ENCODE measurements around the gene MOG. TPM values are rescaled to one million over a fixed set of nuclear protein-coding genes. Genes with fewer than 3 reads are reported as not detected.

Gene MOG
- total and polyA plus RNA-seq, 2 experiments from 2014 or later: 0.55 to 2.5 TPM

DNA sequence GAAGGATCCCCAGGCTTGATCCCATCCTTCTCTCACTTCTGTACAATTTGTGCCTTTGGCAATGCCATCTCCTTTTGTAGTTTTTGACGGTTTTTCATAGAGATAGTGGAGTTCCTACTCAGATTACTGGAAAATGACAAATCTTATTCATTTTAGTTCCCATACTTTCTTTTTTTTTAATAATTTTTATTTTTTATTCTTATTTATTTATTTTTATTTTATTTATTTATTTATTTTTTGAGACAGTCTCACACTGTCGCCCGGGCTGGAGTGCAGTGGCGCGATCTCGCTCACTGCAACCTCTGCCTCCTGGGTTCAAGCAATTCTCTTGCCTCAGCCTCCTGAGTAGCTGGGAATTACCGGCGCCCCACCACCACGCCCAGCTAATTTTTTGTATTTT lies 19.6 kb upstream of the MOG start:
- peaks cover 7% of the 10 kb centered on the region for H3K27me3 Mint-ChIP-seq (ENCODE audit: insufficient read depth, low read depth, poor library complexity)
- Histone ChIP-seq H3F3A (replicated peaks; ENCODE audit: low read depth) (peaks cover 4% of the 10 kb centered on the region; the same call in 1 of the 2 replicates), H3K27me3 (ENCODE audit: insufficient read depth) (no peaks in the 10 kb centered on the region), H3K4me2 (no peak overlapping the region), H3K4me1 (ENCODE audit: insufficient read depth) (peaks cover 44% of the 10 kb centered on the region), H4K20me1 (replicated peaks; ENCODE audit: insufficient read depth) (no peaks in the 10 kb centered on the region), H3K9me2 (ENCODE audit: insufficient read depth) (no peaks in the 10 kb centered on the region), H2AFZ (no peak overlapping the region), H3K27ac (ENCODE audit: low read depth) (no peak overlapping the region), H3K36me3 (ENCODE audit: insufficient read depth) (no peaks in the 10 kb centered on the region), H3K4me3 (no peak overlapping the region), H3K79me2 (replicated peaks; ENCODE audit: insufficient read depth) (peaks cover 4% of the 10 kb centered on the region; the same call in 1 of the 2 replicates)
- ATAC-seq: no peak
- H3K4me3 Mint-ChIP-seq: no peak overlapping the region; the same call in 2 of the 3 replicates
- TF ChIP-seq STAT1 (IDR thresholded peaks at IDR 0.05; ENCODE audit: unreplicated experiment) (no peak), CREB1 (CRISPR knock-in tag; IDR thresholded peaks at IDR 0.05; ENCODE audit: low read depth) (no peak), POLR2AphosphoS5 (IDR thresholded peaks at IDR 0.05; ENCODE audit: low read depth) (no peak), ZNF114 (CRISPR knock-in tag; IDR thresholded peaks at IDR 0.05) (no peak), NANOG (IDR thresholded peaks at IDR 0.05; ENCODE audit: borderline replicate concordance) (no peak), EZH2 (IDR thresholded peaks at IDR 0.05; ENCODE audit: low read depth, unreplicated experiment) (no peak), JUNB (IDR thresholded peaks at IDR 0.05; ENCODE audit: unreplicated experiment) (no peak), EZH2phosphoT487 (IDR thresholded peaks at IDR 0.05; ENCODE audit: unreplicated experiment) (no peak), ZNF331 (CRISPR knock-in tag; IDR thresholded peaks at IDR 0.05; ENCODE audit: low read depth) (no peak)
- TF ChIP-seq, protein P1, sequence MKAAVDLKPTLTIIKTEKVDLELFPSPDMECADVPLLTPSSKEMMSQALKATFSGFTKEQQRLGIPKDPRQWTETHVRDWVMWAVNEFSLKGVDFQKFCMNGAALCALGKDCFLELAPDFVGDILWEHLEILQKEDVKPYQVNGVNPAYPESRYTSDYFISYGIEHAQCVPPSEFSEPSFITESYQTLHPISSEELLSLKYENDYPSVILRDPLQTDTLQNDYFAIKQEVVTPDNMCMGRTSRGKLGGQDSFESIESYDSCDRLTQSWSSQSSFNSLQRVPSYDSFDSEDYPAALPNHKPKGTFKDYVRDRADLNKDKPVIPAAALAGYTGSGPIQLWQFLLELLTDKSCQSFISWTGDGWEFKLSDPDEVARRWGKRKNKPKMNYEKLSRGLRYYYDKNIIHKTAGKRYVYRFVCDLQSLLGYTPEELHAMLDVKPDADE (IDR thresholded peaks at IDR 0.05): no peak
- TF ChIP-seq, protein P2, sequence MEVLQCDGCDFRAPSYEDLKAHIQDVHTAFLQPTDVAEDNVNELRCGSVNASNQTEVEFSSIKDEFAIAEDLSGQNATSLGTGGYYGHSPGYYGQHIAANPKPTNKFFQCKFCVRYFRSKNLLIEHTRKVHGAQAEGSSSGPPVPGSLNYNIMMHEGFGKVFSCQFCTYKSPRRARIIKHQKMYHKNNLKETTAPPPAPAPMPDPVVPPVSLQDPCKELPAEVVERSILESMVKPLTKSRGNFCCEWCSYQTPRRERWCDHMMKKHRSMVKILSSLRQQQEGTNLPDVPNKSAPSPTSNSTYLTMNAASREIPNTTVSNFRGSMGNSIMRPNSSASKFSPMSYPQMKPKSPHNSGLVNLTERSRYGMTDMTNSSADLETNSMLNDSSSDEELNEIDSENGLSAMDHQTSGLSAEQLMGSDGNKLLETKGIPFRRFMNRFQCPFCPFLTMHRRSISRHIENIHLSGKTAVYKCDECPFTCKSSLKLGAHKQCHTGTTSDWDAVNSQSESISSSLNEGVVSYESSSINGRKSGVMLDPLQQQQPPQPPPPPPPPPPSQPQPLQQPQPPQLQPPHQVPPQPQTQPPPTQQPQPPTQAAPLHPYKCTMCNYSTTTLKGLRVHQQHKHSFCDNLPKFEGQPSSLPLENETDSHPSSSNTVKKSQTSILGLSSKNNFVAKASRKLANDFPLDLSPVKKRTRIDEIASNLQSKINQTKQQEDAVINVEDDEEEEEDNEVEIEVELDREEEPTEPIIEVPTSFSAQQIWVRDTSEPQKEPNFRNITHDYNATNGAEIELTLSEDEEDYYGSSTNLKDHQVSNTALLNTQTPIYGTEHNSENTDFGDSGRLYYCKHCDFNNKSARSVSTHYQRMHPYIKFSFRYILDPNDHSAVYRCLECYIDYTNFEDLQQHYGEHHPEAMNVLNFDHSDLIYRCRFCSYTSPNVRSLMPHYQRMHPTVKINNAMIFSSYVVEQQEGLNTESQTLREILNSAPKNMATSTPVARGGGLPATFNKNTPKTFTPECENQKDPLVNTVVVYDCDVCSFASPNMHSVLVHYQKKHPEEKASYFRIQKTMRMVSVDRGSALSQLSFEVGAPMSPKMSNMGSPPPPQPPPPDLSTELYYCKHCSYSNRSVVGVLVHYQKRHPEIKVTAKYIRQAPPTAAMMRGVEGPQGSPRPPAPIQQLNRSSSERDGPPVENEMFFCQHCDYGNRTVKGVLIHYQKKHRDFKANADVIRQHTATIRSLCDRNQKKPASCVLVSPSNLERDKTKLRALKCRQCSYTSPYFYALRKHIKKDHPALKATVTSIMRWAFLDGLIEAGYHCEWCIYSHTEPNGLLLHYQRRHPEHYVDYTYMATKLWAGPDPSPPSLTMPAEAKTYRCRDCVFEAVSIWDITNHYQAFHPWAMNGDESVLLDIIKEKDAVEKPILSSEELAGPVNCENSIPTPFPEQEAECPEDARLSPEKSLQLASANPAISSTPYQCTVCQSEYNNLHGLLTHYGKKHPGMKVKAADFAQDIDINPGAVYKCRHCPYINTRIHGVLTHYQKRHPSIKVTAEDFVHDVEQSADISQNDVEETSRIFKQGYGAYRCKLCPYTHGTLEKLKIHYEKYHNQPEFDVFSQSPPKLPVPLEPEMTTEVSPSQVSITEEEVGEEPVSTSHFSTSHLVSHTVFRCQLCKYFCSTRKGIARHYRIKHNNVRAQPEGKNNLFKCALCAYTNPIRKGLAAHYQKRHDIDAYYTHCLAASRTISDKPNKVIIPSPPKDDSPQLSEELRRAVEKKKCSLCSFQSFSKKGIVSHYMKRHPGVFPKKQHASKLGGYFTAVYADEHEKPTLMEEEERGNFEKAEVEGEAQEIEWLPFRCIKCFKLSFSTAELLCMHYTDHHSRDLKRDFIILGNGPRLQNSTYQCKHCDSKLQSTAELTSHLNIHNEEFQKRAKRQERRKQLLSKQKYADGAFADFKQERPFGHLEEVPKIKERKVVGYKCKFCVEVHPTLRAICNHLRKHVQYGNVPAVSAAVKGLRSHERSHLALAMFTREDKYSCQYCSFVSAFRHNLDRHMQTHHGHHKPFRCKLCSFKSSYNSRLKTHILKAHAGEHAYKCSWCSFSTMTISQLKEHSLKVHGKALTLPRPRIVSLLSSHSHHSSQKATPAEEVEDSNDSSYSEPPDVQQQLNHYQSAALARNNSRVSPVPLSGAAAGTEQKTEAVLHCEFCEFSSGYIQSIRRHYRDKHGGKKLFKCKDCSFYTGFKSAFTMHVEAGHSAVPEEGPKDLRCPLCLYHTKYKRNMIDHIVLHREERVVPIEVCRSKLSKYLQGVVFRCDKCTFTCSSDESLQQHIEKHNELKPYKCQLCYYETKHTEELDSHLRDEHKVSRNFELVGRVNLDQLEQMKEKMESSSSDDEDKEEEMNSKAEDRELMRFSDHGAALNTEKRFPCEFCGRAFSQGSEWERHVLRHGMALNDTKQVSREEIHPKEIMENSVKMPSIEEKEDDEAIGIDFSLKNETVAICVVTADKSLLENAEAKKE (CRISPR knock-in tag; IDR thresholded peaks at IDR 0.05): no peak
- TF ChIP-seq, protein P3, sequence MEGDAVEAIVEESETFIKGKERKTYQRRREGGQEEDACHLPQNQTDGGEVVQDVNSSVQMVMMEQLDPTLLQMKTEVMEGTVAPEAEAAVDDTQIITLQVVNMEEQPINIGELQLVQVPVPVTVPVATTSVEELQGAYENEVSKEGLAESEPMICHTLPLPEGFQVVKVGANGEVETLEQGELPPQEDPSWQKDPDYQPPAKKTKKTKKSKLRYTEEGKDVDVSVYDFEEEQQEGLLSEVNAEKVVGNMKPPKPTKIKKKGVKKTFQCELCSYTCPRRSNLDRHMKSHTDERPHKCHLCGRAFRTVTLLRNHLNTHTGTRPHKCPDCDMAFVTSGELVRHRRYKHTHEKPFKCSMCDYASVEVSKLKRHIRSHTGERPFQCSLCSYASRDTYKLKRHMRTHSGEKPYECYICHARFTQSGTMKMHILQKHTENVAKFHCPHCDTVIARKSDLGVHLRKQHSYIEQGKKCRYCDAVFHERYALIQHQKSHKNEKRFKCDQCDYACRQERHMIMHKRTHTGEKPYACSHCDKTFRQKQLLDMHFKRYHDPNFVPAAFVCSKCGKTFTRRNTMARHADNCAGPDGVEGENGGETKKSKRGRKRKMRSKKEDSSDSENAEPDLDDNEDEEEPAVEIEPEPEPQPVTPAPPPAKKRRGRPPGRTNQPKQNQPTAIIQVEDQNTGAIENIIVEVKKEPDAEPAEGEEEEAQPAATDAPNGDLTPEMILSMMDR (conservative IDR thresholded peaks at IDR 0.05; ENCODE audit: low read depth in 2 of 2): no peak
- TF ChIP-seq, protein P4, sequence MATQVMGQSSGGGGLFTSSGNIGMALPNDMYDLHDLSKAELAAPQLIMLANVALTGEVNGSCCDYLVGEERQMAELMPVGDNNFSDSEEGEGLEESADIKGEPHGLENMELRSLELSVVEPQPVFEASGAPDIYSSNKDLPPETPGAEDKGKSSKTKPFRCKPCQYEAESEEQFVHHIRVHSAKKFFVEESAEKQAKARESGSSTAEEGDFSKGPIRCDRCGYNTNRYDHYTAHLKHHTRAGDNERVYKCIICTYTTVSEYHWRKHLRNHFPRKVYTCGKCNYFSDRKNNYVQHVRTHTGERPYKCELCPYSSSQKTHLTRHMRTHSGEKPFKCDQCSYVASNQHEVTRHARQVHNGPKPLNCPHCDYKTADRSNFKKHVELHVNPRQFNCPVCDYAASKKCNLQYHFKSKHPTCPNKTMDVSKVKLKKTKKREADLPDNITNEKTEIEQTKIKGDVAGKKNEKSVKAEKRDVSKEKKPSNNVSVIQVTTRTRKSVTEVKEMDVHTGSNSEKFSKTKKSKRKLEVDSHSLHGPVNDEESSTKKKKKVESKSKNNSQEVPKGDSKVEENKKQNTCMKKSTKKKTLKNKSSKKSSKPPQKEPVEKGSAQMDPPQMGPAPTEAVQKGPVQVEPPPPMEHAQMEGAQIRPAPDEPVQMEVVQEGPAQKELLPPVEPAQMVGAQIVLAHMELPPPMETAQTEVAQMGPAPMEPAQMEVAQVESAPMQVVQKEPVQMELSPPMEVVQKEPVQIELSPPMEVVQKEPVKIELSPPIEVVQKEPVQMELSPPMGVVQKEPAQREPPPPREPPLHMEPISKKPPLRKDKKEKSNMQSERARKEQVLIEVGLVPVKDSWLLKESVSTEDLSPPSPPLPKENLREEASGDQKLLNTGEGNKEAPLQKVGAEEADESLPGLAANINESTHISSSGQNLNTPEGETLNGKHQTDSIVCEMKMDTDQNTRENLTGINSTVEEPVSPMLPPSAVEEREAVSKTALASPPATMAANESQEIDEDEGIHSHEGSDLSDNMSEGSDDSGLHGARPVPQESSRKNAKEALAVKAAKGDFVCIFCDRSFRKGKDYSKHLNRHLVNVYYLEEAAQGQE (IDR thresholded peaks at IDR 0.05; ENCODE audit: unreplicated experiment): no peak
- no peaks in the 10 kb centered on the region for H3K36me3 Mint-ChIP-seq (ENCODE audit: low read depth)
- H3K9me3 Mint-ChIP-seq: no peaks in the 10 kb centered on the region
- DNase-seq (ENCODE audit: low spot score): no peak
- peaks cover 41% of the 10 kb centered on the region for H3K4me1 Mint-ChIP-seq
- H3K27ac Mint-ChIP-seq: no peak overlapping the region
